Stimulated activated effector memory CD8-positive, alpha-beta T cell treated with anti-CD3 and anti-CD28 coated beads, Interleukin-12 subunit alpha, Interleukin-12 subunit beta, amount 100 ng/mL, for 72 hours (primary cell): ENCODE data around the gene TULP1.

ENCODE experiments used
- ATAC-seq: fragments of 150-1000 bp; cut with Tn5 transposase; 2 replicates; pipeline ENCODE4 v1.10.0; 2021
- DNase-seq, 2 donors: peaks; one replicate each; pipeline ENCODE4 v3.0.0; 2021 to 2022; ENCODE audit warnings: low spot score in 2 of 2
- H3K27ac Mint-ChIP-seq: one replicate; pipeline ENCODE4 v1.8.0; 2022; ENCODE audit warnings: mild to moderate bottlenecking, mixed read lengths
- H3K36me3 Mint-ChIP-seq: one replicate; pipeline ENCODE4 v1.8.0; 2022; ENCODE audit warnings: mild to moderate bottlenecking, mixed read lengths
- H3K4me1 Mint-ChIP-seq: one replicate; pipeline ENCODE4 v1.8.0; 2022; ENCODE audit warnings: mixed read lengths
- H3K4me3 Mint-ChIP-seq: one replicate; pipeline ENCODE4 v1.8.0; 2022; ENCODE audit warnings: mild to moderate bottlenecking, mixed read lengths
- H3K9me3 Mint-ChIP-seq: one replicate; pipeline ENCODE4 v1.8.0; 2022; ENCODE audit warnings: mixed read lengths

The TULP1 gene

DNA sequence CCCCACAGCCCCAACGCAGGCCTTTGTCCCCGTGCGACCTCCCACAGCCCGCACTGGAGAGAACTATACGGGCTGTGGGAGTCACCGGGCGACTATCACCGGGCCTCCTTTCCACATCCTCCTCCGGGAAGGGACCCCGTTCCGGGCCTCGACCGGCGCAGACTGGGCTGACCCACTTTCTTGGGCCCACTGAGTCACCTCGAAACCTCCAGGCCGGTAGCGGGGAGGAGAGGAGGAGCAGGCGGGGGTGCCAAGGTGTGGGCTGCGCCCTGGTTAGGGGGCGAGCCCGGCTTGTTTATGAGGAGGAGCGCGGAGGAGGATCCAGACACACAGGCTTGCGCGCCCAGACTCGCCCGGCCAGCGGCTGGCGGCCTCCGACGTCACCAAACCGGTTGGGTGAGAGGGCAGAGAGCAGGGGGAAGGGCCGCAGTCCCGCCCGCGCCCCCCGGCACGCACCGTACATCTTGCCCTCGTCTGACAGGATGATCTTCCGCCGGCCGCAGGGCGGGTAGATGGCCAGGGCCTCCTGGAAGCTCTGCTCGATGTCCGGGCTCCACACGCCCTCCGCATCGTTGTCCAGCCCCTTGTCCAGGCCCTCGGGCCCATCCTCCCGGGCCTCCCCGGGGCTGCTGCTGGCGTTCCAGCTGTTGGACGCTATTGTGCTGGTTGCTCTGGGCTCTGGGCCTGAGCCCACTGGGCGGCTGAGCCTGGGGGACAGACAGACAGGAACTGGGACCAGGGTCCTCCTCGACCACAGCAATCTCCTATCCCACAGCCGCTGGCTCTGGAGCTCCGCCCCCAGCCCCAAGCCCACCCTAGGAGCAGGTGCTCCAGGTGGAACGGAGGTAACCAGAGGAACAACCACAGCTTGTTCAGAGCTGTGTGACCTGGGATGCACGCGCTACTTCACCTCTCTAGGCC is 26.4 kb downstream of the TULP1 start:
- H3K4me1 Mint-ChIP-seq: peaks cover 11% of the 10 kb centered on the region
- DNase-seq (no peak), ATAC-seq (peak; percentile 33)
- H3K27ac Mint-ChIP-seq: no peak overlapping the region
- no peaks in the 10 kb centered on the region for H3K36me3 Mint-ChIP-seq
- H3K4me3 Mint-ChIP-seq: no peak overlapping the region
- no peaks in the 10 kb centered on the region for H3K9me3 Mint-ChIP-seq

DNA sequence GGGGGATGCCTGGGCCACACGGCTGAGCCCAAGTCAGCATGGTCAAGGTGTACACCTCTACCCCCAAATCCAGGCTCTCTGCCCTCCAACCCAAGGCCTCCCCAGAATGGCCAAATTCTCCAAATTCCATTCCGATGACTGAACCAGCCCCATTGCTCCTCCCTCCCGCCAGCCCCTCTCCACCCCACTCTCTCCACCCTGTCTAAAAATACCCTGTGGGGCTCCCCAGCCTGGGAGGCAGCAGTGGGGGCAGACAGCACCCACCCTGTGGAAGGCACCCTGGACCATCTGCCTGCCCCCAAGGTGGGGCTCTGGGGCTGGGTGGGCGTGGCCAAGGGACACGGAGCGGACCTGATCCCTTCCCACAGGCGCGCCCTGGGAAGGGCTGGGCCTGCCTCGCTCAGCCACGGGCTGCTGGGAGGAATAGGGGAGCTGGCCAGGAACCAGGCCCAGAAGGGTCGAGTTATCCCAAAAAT is 27.3 kb downstream of the TULP1 start:
- Mint-ChIP-seq H3K36me3 (no peaks in the 10 kb centered on the region), H3K27ac (no peak overlapping the region), H3K9me3 (no peaks in the 10 kb centered on the region), H3K4me1 (peaks cover 11% of the 10 kb centered on the region), H3K4me3 (no peak overlapping the region)
- ATAC-seq (no peak), DNase-seq (no peak)

DNA sequence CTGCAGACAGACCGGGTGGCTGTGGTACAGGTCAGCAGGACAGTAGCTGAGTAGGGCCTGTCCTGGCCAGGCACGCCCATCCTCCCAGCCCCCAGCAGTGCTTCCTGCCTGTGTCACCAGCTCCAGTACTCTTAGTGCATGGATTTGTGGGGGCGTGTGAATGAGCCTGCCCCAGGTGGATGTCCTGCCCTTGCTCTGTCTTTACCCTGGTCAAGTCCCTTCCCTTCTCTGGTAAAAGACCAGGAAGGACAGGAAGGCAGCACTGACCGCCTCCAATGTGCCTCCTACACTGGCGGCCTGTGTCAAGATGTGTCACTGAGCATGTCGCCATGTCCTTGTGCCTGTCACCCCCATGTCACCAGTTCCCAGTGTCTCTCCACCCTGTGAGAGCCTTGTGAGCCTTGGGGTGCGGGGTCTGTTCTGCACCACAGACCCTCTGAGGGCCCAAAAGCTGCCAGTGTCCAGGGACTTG is 27.7 kb downstream of the TULP1 start:
- ATAC-seq (peak; percentile 19), DNase-seq (no peak)
- Mint-ChIP-seq H3K4me1 (peaks cover 11% of the 10 kb centered on the region), H3K9me3 (no peaks in the 10 kb centered on the region), H3K4me3 (no peak overlapping the region), H3K36me3 (no peaks in the 10 kb centered on the region), H3K27ac (no peak overlapping the region)

DNA sequence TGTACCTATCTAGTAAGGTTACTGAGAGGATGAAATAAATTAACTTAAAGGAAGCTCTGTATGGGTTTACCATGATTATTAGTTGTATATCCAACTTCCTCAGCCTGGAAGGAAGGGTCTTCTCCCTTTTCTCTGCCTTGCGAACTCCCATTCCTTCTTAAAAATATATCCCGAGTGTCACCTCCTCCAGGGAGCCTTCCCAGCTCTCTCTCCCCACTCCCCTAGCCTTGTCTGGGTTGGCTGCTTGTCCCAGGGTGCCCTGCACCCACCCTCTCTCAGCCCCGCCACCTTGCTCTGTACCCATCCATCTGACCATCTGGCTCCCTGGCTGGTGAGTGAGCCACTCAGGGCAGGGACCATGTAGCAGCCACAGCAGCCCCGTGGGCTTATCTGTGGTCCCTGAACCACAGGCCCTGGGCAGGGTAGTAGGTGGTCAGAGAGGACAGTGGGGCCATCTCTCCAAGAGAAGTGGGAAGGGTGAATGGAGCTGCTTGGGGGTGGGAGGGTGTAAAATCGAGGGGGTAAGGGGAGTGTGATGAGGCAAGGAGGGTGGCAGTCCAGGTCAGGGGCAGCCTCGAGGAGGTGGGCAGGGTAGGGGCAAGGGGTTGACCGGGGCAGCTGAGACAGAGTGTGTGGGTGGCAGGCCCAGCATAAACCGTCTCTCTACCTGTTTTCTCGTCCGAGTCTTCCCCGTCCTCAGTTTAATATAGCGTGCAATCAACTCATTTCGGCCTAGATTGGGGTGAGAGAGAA is 28.6 kb downstream of the TULP1 start:
- Mint-ChIP-seq H3K4me1 (peaks cover 11% of the 10 kb centered on the region), H3K9me3 (no peaks in the 10 kb centered on the region), H3K36me3 (no peaks in the 10 kb centered on the region), H3K27ac (no peak overlapping the region), H3K4me3 (no peak overlapping the region)
- ATAC-seq: no peak
- DNase-seq: no peak

DNA sequence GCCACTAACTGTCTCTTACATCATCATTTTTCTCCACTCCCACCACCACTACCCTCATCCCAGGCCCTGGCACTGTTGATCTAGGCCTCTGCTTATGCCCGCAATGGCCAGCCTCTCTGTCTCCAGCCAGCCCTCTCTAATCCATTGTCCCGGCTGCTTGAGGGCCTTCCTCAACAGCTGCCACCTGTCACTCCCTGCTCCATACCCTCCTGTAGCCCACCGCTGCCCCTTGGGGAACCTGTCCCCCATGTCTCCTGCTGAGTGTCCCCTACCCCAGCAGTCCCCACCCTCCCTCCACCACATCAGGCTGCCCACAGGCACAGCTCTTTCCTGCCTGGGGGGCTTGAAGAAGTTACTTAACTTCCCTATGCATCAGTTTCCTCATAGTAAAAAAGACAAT is 29.2 kb downstream of the TULP1 start:
- Mint-ChIP-seq H3K4me3 (no peak overlapping the region), H3K27ac (no peak overlapping the region), H3K36me3 (no peaks in the 10 kb centered on the region), H3K4me1 (peaks cover 11% of the 10 kb centered on the region), H3K9me3 (no peaks in the 10 kb centered on the region)
- ATAC-seq: no peak
- DNase-seq: no peak

DNA sequence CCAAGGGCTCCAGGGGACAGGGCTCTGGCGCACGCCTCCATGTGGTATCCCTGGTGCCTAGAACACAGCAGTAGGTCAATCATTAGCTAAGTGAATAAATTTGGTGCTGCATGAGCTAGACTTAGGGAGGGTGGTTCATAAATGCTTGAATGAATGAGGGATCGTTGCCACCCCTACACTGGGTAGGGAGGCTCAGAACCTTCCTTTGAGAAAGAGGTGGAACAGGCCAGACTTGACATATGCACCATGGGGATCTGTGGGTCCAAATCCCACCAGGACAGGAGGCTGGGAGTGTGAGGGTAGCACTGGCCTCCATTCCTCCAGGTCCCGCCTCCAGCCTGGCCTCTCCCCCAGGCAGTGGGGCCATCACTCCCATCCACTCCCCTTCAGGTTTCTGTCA is 29.6 kb downstream of the TULP1 start:
- Mint-ChIP-seq H3K9me3 (no peaks in the 10 kb centered on the region), H3K27ac (no peak overlapping the region), H3K36me3 (no peaks in the 10 kb centered on the region), H3K4me3 (no peak overlapping the region), H3K4me1 (peaks cover 6% of the 10 kb centered on the region)
- no peak for ATAC-seq
- DNase-seq: no peak

DNA sequence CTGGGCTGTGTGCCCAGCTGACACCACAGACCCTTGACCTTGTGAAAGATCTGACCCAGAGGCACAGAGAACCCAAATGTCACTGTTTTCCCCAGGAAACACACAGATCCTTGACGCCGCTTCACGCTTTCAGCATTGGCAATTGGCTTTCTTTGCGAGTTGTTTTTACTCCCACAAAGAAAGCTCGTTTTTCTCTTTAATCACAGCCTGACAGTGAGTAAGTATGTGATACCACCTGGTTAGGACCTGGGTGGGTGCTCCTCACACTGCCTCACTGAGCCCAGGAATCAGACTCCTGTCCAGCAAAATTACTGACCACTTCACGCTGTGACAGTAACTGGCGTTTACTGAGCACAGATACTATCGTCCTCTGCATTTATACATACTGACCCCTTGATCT is 31.5 kb downstream of the TULP1 start:
- Mint-ChIP-seq H3K27ac (no peak overlapping the region), H3K4me1 (no peaks in the 10 kb centered on the region), H3K4me3 (no peak overlapping the region), H3K9me3 (no peaks in the 10 kb centered on the region), H3K36me3 (no peaks in the 10 kb centered on the region)
- DNase-seq: no peak
- ATAC-seq: no peak

DNA sequence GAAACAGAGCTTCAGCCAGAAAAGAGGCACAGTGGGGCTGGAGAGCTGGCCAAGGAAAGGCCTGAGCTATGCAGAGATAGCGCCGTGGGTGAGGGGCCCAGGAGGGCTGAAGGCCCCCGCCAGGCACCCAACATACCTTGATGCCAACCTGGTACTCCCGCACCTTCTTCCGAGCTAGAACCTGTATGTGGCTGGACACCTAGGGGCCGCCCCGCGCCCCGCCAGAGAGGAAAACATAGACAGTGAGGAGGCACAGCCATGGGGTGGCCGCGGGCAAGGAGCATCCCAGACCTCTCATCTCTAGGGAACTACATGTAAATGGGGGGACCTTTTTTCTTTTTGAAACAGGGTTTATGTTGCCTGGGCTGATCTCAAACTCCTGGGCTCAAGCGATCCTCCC is 32.5 kb downstream of the TULP1 start:
- ATAC-seq: no peak
- Mint-ChIP-seq H3K27ac (no peak overlapping the region), H3K4me3 (no peak overlapping the region), H3K4me1 (no peaks in the 10 kb centered on the region), H3K36me3 (peaks cover 7% of the 10 kb centered on the region), H3K9me3 (no peaks in the 10 kb centered on the region)
- no peak for DNase-seq

DNA sequence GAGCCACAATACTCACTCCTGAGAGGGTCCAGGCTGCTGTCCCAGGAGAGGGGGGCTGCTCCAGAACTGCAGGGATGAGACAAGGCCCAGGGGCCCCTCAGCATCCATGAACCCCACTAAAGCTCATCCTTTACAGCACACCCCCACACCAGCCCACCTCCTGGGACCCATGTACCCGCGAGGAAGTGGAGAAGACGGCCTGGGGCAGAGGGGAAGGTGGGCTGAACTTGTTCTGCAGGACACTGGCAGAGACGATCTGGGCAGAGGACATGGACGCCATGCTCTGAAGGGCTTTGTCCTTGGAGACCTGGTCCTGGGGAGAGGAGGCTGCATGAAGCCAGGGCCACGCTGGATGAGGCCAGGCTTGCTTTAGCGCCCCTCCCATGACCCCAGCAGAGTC is 34.4 kb downstream of the TULP1 start:
- no peak for ATAC-seq
- H3K4me3 Mint-ChIP-seq: no peak overlapping the region

DNA sequence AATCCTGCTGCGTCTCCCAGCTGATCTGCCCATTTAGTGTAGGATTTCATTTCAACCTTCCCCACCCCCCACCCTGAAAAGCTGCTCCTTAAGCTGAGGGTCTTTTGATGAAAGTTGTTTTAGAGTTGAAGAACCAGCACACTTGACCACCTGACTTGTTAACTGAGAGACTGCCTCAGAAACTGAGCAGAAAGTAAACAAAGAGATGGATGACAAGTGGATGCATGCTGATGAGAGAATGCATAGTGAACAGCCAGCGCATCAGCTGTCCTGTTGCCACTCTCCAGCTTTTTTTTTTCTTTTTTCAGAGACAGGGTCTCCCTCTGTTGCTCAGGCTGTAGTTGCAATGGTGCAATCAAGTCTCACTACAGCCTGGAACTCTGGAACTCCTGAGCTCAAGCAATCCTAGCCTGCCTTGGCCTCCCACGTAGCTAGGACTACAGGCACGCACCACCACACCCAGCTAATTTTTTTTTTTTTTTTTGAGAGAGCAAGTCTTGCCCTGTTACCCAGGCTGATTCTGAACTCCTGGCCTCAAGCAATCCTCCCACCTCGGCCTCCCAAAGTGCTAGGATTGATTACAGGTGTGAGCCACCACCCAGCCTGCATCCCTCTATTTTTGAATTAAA is 35.0 kb downstream of the TULP1 start:
- no peak overlapping the region for H3K4me3 Mint-ChIP-seq
- no peak overlapping the region for H3K27ac Mint-ChIP-seq
- no peak for ATAC-seq
- H3K4me1 Mint-ChIP-seq: peaks cover 13% of the 10 kb centered on the region
- H3K36me3 Mint-ChIP-seq: peaks cover 33% of the 10 kb centered on the region
- no peak for DNase-seq
- no peaks in the 10 kb centered on the region for H3K9me3 Mint-ChIP-seq

More for the DNA sequence above, 34.4 kb downstream of the TULP1 start:
- H3K27ac Mint-ChIP-seq: no peak overlapping the region
- H3K4me1 Mint-ChIP-seq: peaks cover 13% of the 10 kb centered on the region
- DNase-seq: no peak
- H3K36me3 Mint-ChIP-seq: peaks cover 27% of the 10 kb centered on the region
- H3K9me3 Mint-ChIP-seq: no peaks in the 10 kb centered on the region

DNA sequence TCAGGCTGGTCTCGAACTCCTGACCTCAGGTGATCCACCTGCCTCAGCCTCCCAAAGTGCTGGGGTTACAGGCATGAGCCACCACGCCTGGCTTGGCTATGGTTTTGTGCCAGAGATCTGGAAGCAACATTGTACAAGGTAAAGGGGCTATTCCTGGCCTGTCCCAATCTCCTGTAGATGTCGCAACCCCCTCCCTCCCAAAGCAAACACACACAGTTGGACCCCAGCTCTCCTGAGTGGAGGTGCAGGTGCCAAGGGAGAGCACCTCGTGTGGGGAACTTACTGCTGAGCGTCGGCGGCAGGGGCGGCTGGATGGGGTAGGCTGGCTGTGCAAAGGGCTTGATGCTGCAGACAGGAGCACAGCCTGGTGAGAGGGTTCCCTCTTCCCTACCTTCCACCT is 35.7 kb downstream of the TULP1 start:
- Mint-ChIP-seq H3K9me3 (no peaks in the 10 kb centered on the region), H3K27ac (no peak overlapping the region), H3K36me3 (peaks cover 39% of the 10 kb centered on the region), H3K4me1 (peaks cover 15% of the 10 kb centered on the region), H3K4me3 (no peak overlapping the region)
- no peak for ATAC-seq
- no peak for DNase-seq

DNA sequence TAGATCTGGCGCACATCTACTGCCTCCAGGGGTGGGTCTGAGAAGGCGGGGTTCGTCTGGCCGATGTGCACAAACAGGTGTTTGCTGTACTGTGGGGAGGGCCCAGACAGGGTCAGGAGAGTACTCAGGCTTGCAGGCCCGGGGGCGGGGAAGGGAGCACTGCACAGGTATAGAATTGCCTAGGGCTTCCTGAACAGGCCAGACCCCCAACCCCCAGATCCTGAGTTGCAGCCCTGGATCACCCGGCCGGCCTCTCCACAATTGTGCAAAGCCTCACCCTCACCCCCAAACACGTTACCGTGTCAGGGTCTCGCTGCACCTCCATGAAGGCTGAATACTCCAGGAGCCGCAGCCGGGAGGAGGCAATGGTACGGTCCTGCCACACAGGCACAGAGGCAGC is 36.7 kb downstream of the TULP1 start:
- no peak overlapping the region for H3K27ac Mint-ChIP-seq
- no peaks in the 10 kb centered on the region for H3K9me3 Mint-ChIP-seq
- no peak overlapping the region for H3K4me3 Mint-ChIP-seq
- H3K36me3 Mint-ChIP-seq: peaks cover 49% of the 10 kb centered on the region
- H3K4me1 Mint-ChIP-seq: peaks cover 22% of the 10 kb centered on the region
- DNase-seq (no peak), ATAC-seq (no peak)

DNA sequence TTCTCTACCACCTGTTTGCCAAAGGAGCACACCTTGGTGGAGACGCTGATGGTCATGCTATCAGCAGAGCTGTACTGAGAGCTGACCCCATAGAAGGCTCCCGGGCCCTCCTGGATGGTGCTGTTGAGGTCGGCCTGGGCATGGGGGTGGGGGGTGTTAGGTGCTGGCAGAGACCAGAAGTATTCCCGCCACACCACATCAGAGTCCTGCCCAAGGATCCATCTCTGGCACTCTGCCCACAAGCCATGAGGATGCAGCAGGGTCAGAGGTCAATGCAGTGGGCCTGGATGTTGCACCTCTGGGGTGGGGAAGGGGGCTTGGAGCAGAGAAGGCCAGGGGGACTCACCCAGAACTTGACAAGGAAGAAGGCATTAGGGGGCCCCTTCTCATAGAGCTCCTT is 37.1 kb downstream of the TULP1 start:
- Mint-ChIP-seq H3K9me3 (no peaks in the 10 kb centered on the region), H3K27ac (peak overlapping the region; percentile 80), H3K4me1 (peaks cover 27% of the 10 kb centered on the region), H3K36me3 (peaks cover 53% of the 10 kb centered on the region), H3K4me3 (no peak overlapping the region)
- no peak for DNase-seq
- ATAC-seq: no peak

DNA sequence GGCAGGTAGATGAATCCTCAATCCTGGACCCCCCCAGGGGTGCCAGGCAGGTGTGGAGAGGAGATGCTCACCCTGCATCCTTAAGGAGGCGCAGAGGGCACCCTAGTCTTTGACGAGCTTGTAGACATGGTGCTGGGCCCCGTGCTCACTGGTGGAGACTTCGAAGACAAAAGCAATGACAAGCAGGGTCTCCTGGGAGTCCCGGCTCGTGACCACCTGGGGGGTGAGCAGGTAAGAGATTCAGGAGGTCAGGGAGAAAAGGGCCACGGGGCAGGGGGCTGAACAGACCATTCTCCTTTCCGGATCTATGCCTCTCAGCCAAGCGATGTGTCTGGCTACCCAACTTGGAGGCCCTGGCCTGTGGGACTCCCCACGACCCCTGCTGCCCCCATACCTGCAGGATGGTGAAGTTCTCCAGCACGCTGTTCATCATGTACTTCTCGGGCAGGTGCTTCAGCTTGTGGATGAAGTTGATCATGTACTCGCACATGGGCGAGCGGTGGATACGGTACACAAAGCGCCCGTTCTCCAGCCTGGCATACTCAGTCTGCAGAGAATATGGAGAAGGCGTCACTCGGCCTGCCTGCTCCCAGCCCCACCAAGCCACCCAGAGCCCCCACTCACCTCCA is 37.6 kb downstream of the TULP1 start:
- Mint-ChIP-seq H3K27ac (peak overlapping the region; percentile 80), H3K4me1 (peaks cover 32% of the 10 kb centered on the region), H3K36me3 (peaks cover 59% of the 10 kb centered on the region), H3K4me3 (no peak overlapping the region), H3K9me3 (no peaks in the 10 kb centered on the region)
- DNase-seq (no peak), ATAC-seq (no peak)
